OCI-LY3 (cell line): Measurements from ENCODE around the gene HAUS7.

Experiments used
- H2AFZ ChIP-seq: fragments of 200-600, 300-600 bp; shearing (Covaris generic); 2 replicates; pipeline ENCODE4 v1.6.0; 2014; ENCODE audit warnings: antibody characterized with exemption, low read depth, low read length
- H3K27ac ChIP-seq: fragments of 200-600, 300-600 bp; sonication (generic); 2 replicates; pipeline ENCODE4 v1.5.1; 2014; ENCODE audit warnings: mild to moderate bottlenecking, low read length, moderate library complexity, mixed read lengths
- H3K27me3 ChIP-seq: fragments of 200-600, 300-600 bp; sonication (generic); 2 replicates; pipeline ENCODE4 v1.6.1; 2014; ENCODE audit warnings: low read depth, low read length, mixed read lengths
- H3K36me3 ChIP-seq: fragments of 200-600, 300-600 bp; sonication (generic); replicated peaks from 2 replicates; pipeline ENCODE3; 2014; ENCODE audit warnings: low read depth, low read length, mixed read lengths
- H3K4me1 ChIP-seq: fragments of 300-600, 200-600 bp; sonication (generic); 2 replicates; pipeline ENCODE4 v1.6.1; 2014; ENCODE audit warnings: low read length, mixed read lengths
- H3K4me2 ChIP-seq: fragments of 200-600, 300-600 bp; sonication (generic); 2 replicates; pipeline ENCODE4 v1.6.1; 2014; ENCODE audit warnings: low read length, mixed read lengths
- H3K4me3 ChIP-seq: fragments of 300-600, 200-600 bp; sonication (generic); 2 replicates; pipeline ENCODE4 v1.5.1; 2014; ENCODE audit warnings: antibody characterized with exemption, mild to moderate bottlenecking, low read length, moderate library complexity
- H3K79me2 ChIP-seq: fragments of 300-600, 200-600 bp; shearing (Covaris generic); 2 replicates; pipeline ENCODE4 v1.6.1; 2014; ENCODE audit warnings: mild to moderate bottlenecking, low read length, mixed read lengths
- H3K9ac ChIP-seq: fragments of 300-600, 200-600 bp; shearing (Covaris generic); 2 replicates; pipeline ENCODE4 v1.6.0; 2014; ENCODE audit warnings: mild to moderate bottlenecking, low read length, moderate library complexity
- H3K9me3 ChIP-seq: fragments of 200-600, 300-600 bp; shearing (Covaris generic); 2 replicates; pipeline ENCODE4 v1.6.1; 2014; ENCODE audit warnings: low read length, mixed read lengths; ENCODE audit not compliant: insufficient read depth
- H4K20me1 ChIP-seq: fragments of 200-600, 300-600 bp; sonication (generic); 2 replicates; pipeline ENCODE4 v1.6.1; 2016; ENCODE audit warnings: low read length, mixed read lengths; ENCODE audit not compliant: insufficient read depth
- CTCF ChIP-seq: fragments of 200-600, 300-600 bp; sonication (generic); IDR thresholded peaks from 2 replicates; pipeline ENCODE4 v1.5.1; 2014; ENCODE audit warnings: antibody characterized with exemption, low read length, low read depth
- EZH2phosphoT487 ChIP-seq: fragments of 200-600 bp; shearing (Covaris generic); IDR thresholded peaks from 2 replicates; pipeline ENCODE4 v1.6.1; 2018; ENCODE audit warnings: antibody characterized with exemption, mixed run types, low read depth

The HAUS7 gene

GRCh38 chrX:153464116-153464515, 6.3 kb downstream of the HAUS7 start:
- Histone ChIP-seq H3K4me1 (no peaks in the 10 kb centered on the region; the same call in 1 of the 2 replicates), H3K27ac (no peak overlapping the region), H3K27me3 (no peaks in the 10 kb centered on the region), H3K79me2 (peaks cover 35% of the 10 kb centered on the region), H3K9ac (no peak overlapping the region), H4K20me1 (no peaks in the 10 kb centered on the region), H3K9me3 (no peaks in the 10 kb centered on the region), H3K4me2 (no peak overlapping the region), H2AFZ (no peak overlapping the region), H3K4me3 (no peak overlapping the region), H3K36me3 (peaks cover 3% of the 10 kb centered on the region)
- TF ChIP-seq EZH2phosphoT487 (no peak), CTCF (no peak)

- H4K20me1 ChIP-seq, result no peaks in the 10 kb centered on the region
- no peak overlapping the region for H3K4me2 ChIP-seq
- H3K9ac ChIP-seq, result no peak overlapping the region
- H2AFZ ChIP-seq, result no peak overlapping the region
- TF ChIP-seq CTCF (no peak), EZH2phosphoT487 (no peak)
- no peak overlapping the region for H3K4me3 ChIP-seq
- peaks cover 29% of the 10 kb centered on the region for H3K79me2 ChIP-seq
- H3K27me3 ChIP-seq, result no peaks in the 10 kb centered on the region
- H3K9me3 ChIP-seq, result no peaks in the 10 kb centered on the region
- peaks cover 3% of the 10 kb centered on the region for H3K36me3 ChIP-seq
- no peaks in the 10 kb centered on the region for H3K4me1 ChIP-seq
- H3K27ac ChIP-seq, result no peak overlapping the region
Measured at GRCh38 chrX:153463556-153463955, 6.8 kb downstream of the HAUS7 start.

DNA sequence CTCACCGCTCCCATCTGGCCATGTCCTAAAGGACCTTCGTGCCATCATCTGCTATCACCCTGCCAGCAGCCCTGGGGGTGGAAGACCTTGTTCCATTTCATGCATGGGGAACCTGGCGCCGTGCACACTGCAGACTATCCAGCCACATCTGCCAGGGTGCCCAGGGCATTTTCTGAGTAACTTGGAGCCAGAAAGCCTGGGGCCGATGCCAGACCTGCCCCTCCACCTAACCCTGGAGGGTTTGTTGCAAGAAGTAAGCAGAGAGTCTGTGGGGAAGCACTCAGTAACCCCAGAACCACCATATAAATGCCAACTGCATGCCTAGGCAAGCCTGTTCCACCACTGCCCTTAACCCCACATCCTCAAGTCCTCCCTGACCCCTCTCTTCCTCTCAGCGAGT, 7.3 kb downstream of the HAUS7 start:
- Histone ChIP-seq H3K27me3 (no peaks in the 10 kb centered on the region), H3K9me3 (no peaks in the 10 kb centered on the region), H3K79me2 (peaks cover 24% of the 10 kb centered on the region), H3K36me3 (peaks cover 3% of the 10 kb centered on the region), H3K9ac (no peak overlapping the region), H3K4me2 (no peak overlapping the region), H4K20me1 (no peaks in the 10 kb centered on the region), H3K27ac (no peak overlapping the region), H2AFZ (no peak overlapping the region), H3K4me3 (no peak overlapping the region), H3K4me1 (no peaks in the 10 kb centered on the region)
- TF ChIP-seq EZH2phosphoT487 (no peak), CTCF (no peak)

GRCh38 chrX:153462291-153462690, 8.1 kb downstream of the HAUS7 start:
- Histone ChIP-seq H3K36me3 (peaks cover 3% of the 10 kb centered on the region), H3K27ac (no peak overlapping the region)
- no peak for TF ChIP-seq CTCF
- TF ChIP-seq EZH2phosphoT487, result no peak

More at GRCh38 chrX:153462291-153462690, 8.1 kb downstream of the HAUS7 start:
- no peaks in the 10 kb centered on the region for H4K20me1 ChIP-seq
- no peak overlapping the region for H2AFZ ChIP-seq
- no peaks in the 10 kb centered on the region for H3K4me1 ChIP-seq
- H3K9ac ChIP-seq, result no peak overlapping the region
- H3K79me2 ChIP-seq, result peaks cover 17% of the 10 kb centered on the region
- H3K9me3 ChIP-seq, result no peaks in the 10 kb centered on the region
- H3K4me3 ChIP-seq, result no peak overlapping the region
- H3K4me2 ChIP-seq, result no peak overlapping the region
- no peaks in the 10 kb centered on the region for H3K27me3 ChIP-seq
